A549 (cell line): ENCODE results near the gene GPM6B. TPM values are rescaled to one million over a fixed set of nuclear protein-coding genes. Genes with fewer than 3 reads are reported as not detected.

Experiments used
- ATAC-seq, 2 experiments: fragments of 200-7000 bp in 1 of 2; fragments of >200 bp in 1 of 2; cut with Nextera tagmentation in 1 of 2; cut with Tn5 transposase in 1 of 2; 3 replicates each; pipeline versions ENCODE4 v1.8.0 to v1.9.1; 2018 to 2020; ENCODE audit warnings: mild to moderate bottlenecking in 1 of 2, moderate library complexity in 1 of 2
- CTCF ChIA-PET: fragments of 300-600 bp; sonication (Branson Sonifier 250); formaldehyde crosslinking; extraction: SDS; loops from one replicate; lab custom pipeline; 2021; ENCODE audit warnings: antibody characterized with exemption, inconsistent platforms; lab: Yijun Ruan, JAX
- POLR2A ChIA-PET: fragments of 350-600 bp; formaldehyde crosslinking; extraction: SDS; loops from one replicate; lab custom pipeline; 2021; ENCODE audit warnings: antibody characterized with exemption, inconsistent platforms; lab: Yijun Ruan, JAX
- DNase-seq, 2 experiments: peaks; one replicate each; pipeline versions ENCODE4 v3.0.0 to v3.0.0-alpha.2; 2011 to 2016; ENCODE audit warnings: low read depth in 1 of 2, low spot score in 1 of 2
- FAIRE-seq: peaks from 2 replicates; lab custom pipeline; 2011; peaks lifted over from hg19 to GRCh38; lab: Jason Lieb, UNC
- H3K27ac ChIP-seq, 2 experiments: fragments of >200 bp; sonication (Bioruptor Twin); formaldehyde crosslinking; 3 replicates each; pipeline ENCODE4 v1.5.1; 2016 to 2017
- H3K4me1 ChIP-seq: fragments of >200 bp; sonication (Bioruptor Twin); formaldehyde crosslinking; 3 replicates; pipeline ENCODE4 v1.6.1; 2016
- H3K4me2 ChIP-seq: fragments of >200 bp; sonication (Bioruptor Twin); formaldehyde crosslinking; 3 replicates; pipeline ENCODE4 v1.6.1; 2016
- H3K4me3 ChIP-seq: fragments of >200 bp; sonication (Bioruptor Twin); formaldehyde crosslinking; 3 replicates; pipeline ENCODE4 v1.5.1; 2016
- H3K9me3 ChIP-seq: fragments of >200 bp; sonication (Bioruptor Twin); formaldehyde crosslinking; 3 replicates; pipeline ENCODE4 v1.6.1; 2016
- ATOH8 ChIP-seq: fragments of 250-450 bp; sonication (Bioruptor Pico); IDR thresholded peaks from 2 replicates; pipeline ENCODE4 v1.5.0; 2020; ENCODE audit warnings: low read depth, mild to moderate bottlenecking, moderate library complexity
- CBX2 ChIP-seq: fragments of 200-600 bp; sonication (generic); IDR thresholded peaks from 2 replicates; pipeline ENCODE4 v1.6.1; 2016; ENCODE audit warnings: low read depth, mild to moderate bottlenecking, borderline replicate concordance
- CBX8 ChIP-seq: fragments of 200-600 bp; sonication (generic); IDR thresholded peaks from 2 replicates; pipeline ENCODE4 v1.6.1; 2016
- CHD2 ChIP-seq: fragments of 150-350 bp; IDR thresholded peaks from 2 replicates; pipeline ENCODE4 v1.6.1; 2014; ENCODE audit warnings: low read length; ENCODE audit not compliant: partially characterized antibody
- CHD4 ChIP-seq: fragments of 200-600 bp; sonication (generic); IDR thresholded peaks from 2 replicates; pipeline ENCODE4 v1.6.1; 2016; ENCODE audit warnings: antibody characterized with exemption, mild to moderate bottlenecking, borderline replicate concordance
- CTCF ChIP-seq: fragments of >200 bp; sonication (Bioruptor Twin); formaldehyde crosslinking; IDR thresholded peaks from 3 replicates; pipeline ENCODE4 v1.5.1; 2016
- E2F6 ChIP-seq: IDR thresholded peaks from 2 replicates; pipeline ENCODE4 v1.6.1; 2012; ENCODE audit warnings: low read depth, borderline replicate concordance
- EHF ChIP-seq: fragments of 250-450 bp; sonication (Bioruptor Pico); IDR thresholded peaks from 2 replicates; pipeline ENCODE4 v1.5.0; 2020; ENCODE audit warnings: mild to moderate bottlenecking
- EP300 ChIP-seq, 2 experiments: fragments of >200 bp; sonication (Bioruptor Twin); formaldehyde crosslinking; IDR thresholded peaks; 2 replicates in 1 of 2; 3 replicates in 1 of 2; pipeline ENCODE4 v1.6.1; 2016 to 2017
- FOSB ChIP-seq: fragments of 250-450 bp; sonication (Bioruptor Pico); IDR thresholded peaks from 2 replicates; pipeline ENCODE4 v1.5.0; 2020; ENCODE audit warnings: mild to moderate bottlenecking, moderate library complexity
- FOXS1 ChIP-seq: fragments of 250-450 bp; sonication (Bioruptor Pico); IDR thresholded peaks from 2 replicates; pipeline ENCODE4 v1.5.0; 2020; ENCODE audit warnings: mild to moderate bottlenecking, moderate library complexity
- GATA3 ChIP-seq: IDR thresholded peaks from 2 replicates; pipeline ENCODE4 v1.6.1; 2012; ENCODE audit warnings: borderline replicate concordance
- HDAC2 ChIP-seq: fragments of 200-600 bp; sonication (generic); IDR thresholded peaks from 2 replicates; pipeline ENCODE4 v1.6.1; 2016
- HOXA7 ChIP-seq: fragments of 250-450 bp; sonication (Bioruptor Pico); IDR thresholded peaks from 2 replicates; pipeline ENCODE4 v1.5.0; 2020; ENCODE audit warnings: mild to moderate bottlenecking, moderate library complexity
- HOXB13 ChIP-seq: fragments of 250-450 bp; sonication (Bioruptor Pico); IDR thresholded peaks from 2 replicates; pipeline ENCODE4 v1.5.0; 2020; ENCODE audit warnings: low read depth, mild to moderate bottlenecking, moderate library complexity
- HOXB5 ChIP-seq: fragments of 250-450 bp; sonication (Bioruptor Pico); IDR thresholded peaks from 2 replicates; pipeline ENCODE4 v1.5.0; 2020; ENCODE audit warnings: mild to moderate bottlenecking, moderate library complexity
- JUN ChIP-seq, 2 experiments: fragments of >200 bp; sonication (Bioruptor Twin); formaldehyde crosslinking; IDR thresholded peaks; 2 replicates in 1 of 2; 3 replicates in 1 of 2; pipeline ENCODE4 v1.6.1; 2016 to 2017
- JUNB ChIP-seq: fragments of >200 bp; sonication (Bioruptor Twin); formaldehyde crosslinking; IDR thresholded peaks from 2 replicates; pipeline ENCODE4 v1.6.1; 2016
- MYC ChIP-seq: IDR thresholded peaks from 2 replicates; pipeline ENCODE4 v1.6.1; 2012; ENCODE audit warnings: mild to moderate bottlenecking, inconsistent platforms, low read length, improper control_type of control experiment, borderline replicate concordance
- NPAS2 ChIP-seq: fragments of 250-450 bp; sonication (Bioruptor Pico); IDR thresholded peaks from 2 replicates; pipeline ENCODE4 v1.8.0; 2022; ENCODE audit warnings: mild to moderate bottlenecking, moderate library complexity, borderline replicate concordance
- PBX3 ChIP-seq: IDR thresholded peaks from 2 replicates; pipeline ENCODE4 v1.6.1; 2012
- PHF8 ChIP-seq: fragments of 200-600 bp; sonication (generic); IDR thresholded peaks from 2 replicates; pipeline ENCODE4 v1.6.1; 2016; ENCODE audit warnings: low read depth, mild to moderate bottlenecking, antibody characterized with exemption, moderate library complexity, borderline replicate concordance
- RAD21 ChIP-seq, 2 experiments: fragments of >200 bp in 1 of 2; sonication (Bioruptor Twin) in 1 of 2; formaldehyde crosslinking in 1 of 2; IDR thresholded peaks in 1 of 2; conservative IDR thresholded peaks in 1 of 2; 2 replicates in 1 of 2; 3 replicates in 1 of 2; pipeline ENCODE4 v1.6.1; 2012 to 2018; ENCODE audit warnings: inconsistent platforms in 1 of 2
- RARB ChIP-seq: fragments of 250-450 bp; sonication (Bioruptor Pico); IDR thresholded peaks from 2 replicates; pipeline ENCODE4 v1.8.0; 2021; ENCODE audit warnings: mild to moderate bottlenecking, moderate library complexity
- TFCP2L1 ChIP-seq: fragments of 250-450 bp; sonication (Bioruptor Pico); IDR thresholded peaks from 2 replicates; pipeline ENCODE4 v1.5.0; 2021; ENCODE audit warnings: mild to moderate bottlenecking
- USF2 ChIP-seq: fragments of 450-650 bp; IDR thresholded peaks from 2 replicates; pipeline ENCODE4 v1.6.1; 2014; ENCODE audit warnings: antibody characterized with exemption
- ZNF302 ChIP-seq: fragments of 250-450 bp; sonication (Bioruptor Pico); IDR thresholded peaks from 2 replicates; pipeline ENCODE4 v1.9.0; 2021; ENCODE audit warnings: inconsistent platforms, mild to moderate bottlenecking, moderate library complexity
- WGBS: methylation state at CpG from one replicate; pipeline ENCODE4 v1.1.6; 2017; ENCODE audit errors: missing lambda C conversion rate; 5-methylcytosine and 5-hydroxymethylcytosine counted together
- polyA plus RNA-seq, 4 experiments: library from polyadenylated mRNA; depleted of rRNA in 3 of 4; stranded (reverse); fragments of >200 nt; fragmentation: RNase III in 1 of 4; extraction: RNeasy Plus Mini Kit Qiagen cat#74134 plus additional on column Dnase treatment in 1 of 4; gene quantifications; 2 replicates in 3 of 4; 3 replicates in 1 of 4; pipeline ENCODE4 v1.2.3, GENCODE V29; 2011 to 2017

The GPM6B gene
- polyA plus RNA-seq, 2 of the 4 experiments (the other 2 are of a cell fraction) = 0.05 to 0.10 TPM

GRCh38 chrX:13840121-13840520 is 23.2 kb upstream of the GPM6B start:
- H3K9me3 ChIP-seq = no peaks in the 10 kb centered on the region
- 65% methylated on average over 6 of the region's 7 CpGs for WGBS
- FAIRE-seq = no peak

GRCh38 chrX:13837290-13837745 is 20.4 kb upstream of the GPM6B start:
- DNase-seq (no peak), ATAC-seq (no peak), FAIRE-seq (no peak)
- ChIA-PET POLR2A (no interaction called here), CTCF (no interaction called here)
- no peaks in the 10 kb centered on the region for H3K9me3 ChIP-seq
- H3K4me2 ChIP-seq = no peak overlapping the region
- no peak overlapping the region for H3K27ac ChIP-seq
- no peak overlapping the region for H3K4me3 ChIP-seq
- TF ChIP-seq GATA3 (no peak), USF2 (no peak), JUN (IDR thresholded peaks at IDR 0.05) (no peak), RAD21 (conservative IDR thresholded peaks at IDR 0.05 in 1 of 2, IDR thresholded peaks at IDR 0.05 in 1 of 2) (no peak), MYC (no peak), CBX8 (no peak), CTCF (no peak), HOXB5 (CRISPR knock-in tag) (no peak)
- 42% methylated on average over 6 of the region's 7 CpGs for WGBS
- H3K4me1 ChIP-seq = no peaks in the 10 kb centered on the region

More at GRCh38 chrX:13840121-13840520, 23.2 kb upstream of the GPM6B start:
- Histone ChIP-seq H3K27ac (no peak overlapping the region), H3K4me1 (no peaks in the 10 kb centered on the region), H3K4me2 (no peak overlapping the region), H3K4me3 (no peak overlapping the region)
- DNase-seq = no peak
- no peak for ATAC-seq
- CTCF ChIA-PET = interaction anchor here (1.1 kb wide), 1 partner anchor 9 kb away, joined by 3 read pairs; no protein-coding TSS in a partner anchor
- TF ChIP-seq CHD4 = no peak
- TF ChIP-seq CHD2 = no peak
- no peak for TF ChIP-seq RAD21 (conservative IDR thresholded peaks at IDR 0.05 in 1 of 2, IDR thresholded peaks at IDR 0.05 in 1 of 2)
- no peak for TF ChIP-seq ATOH8 (CRISPR knock-in tag)
- TF ChIP-seq EP300 (IDR thresholded peaks at IDR 0.05) = no peak
- TF ChIP-seq HOXA7 (CRISPR knock-in tag) = no peak
- no peak for TF ChIP-seq HDAC2
- no peak for TF ChIP-seq E2F6
- TF ChIP-seq RARB (CRISPR knock-in tag) = no peak
- no peak for TF ChIP-seq TFCP2L1 (CRISPR knock-in tag)
- POLR2A ChIA-PET = no interaction called here

- TF ChIP-seq HOXB5 (CRISPR knock-in tag) = no peak
- no peak for TF ChIP-seq JUN (IDR thresholded peaks at IDR 0.05)
- TF ChIP-seq ZNF302 (CRISPR knock-in tag) = no peak
- TF ChIP-seq NPAS2 = no peak
- TF ChIP-seq JUNB = no peak
- TF ChIP-seq CBX2 = no peak
- no peak for TF ChIP-seq PHF8
- no peak for TF ChIP-seq FOSB (CRISPR knock-in tag)
- no peak for TF ChIP-seq FOXS1
- TF ChIP-seq EHF = no peak
- TF ChIP-seq RAD21 (conservative IDR thresholded peaks at IDR 0.05 in 1 of 2, IDR thresholded peaks at IDR 0.05 in 1 of 2) = no peak
- TF ChIP-seq HDAC2 = no peak
- TF ChIP-seq PBX3 = no peak
- no peak for TF ChIP-seq HOXB13 (CRISPR knock-in tag)
- WGBS = 21% methylated on average over 6 of the region's 6 CpGs
- no peak for ATAC-seq
- no peak for DNase-seq
- no peak overlapping the region for H3K27ac ChIP-seq
- ChIA-PET POLR2A (no interaction called here), CTCF (interaction anchor here (1.3 kb wide), 1 partner anchor 15 kb away, joined by 3 read pairs; no protein-coding TSS in a partner anchor)
- H3K4me1 ChIP-seq = no peaks in the 10 kb centered on the region
- H3K9me3 ChIP-seq = no peaks in the 10 kb centered on the region
- no peak for FAIRE-seq
- no peak overlapping the region for H3K4me2 ChIP-seq
- no peak overlapping the region for H3K4me3 ChIP-seq
Measured at GRCh38 chrX:13836575-13836974, 19.7 kb upstream of the GPM6B start.
